ENCODE results near the gene FOXA3. TPM values are rescaled to one million over a fixed set of nuclear protein-coding genes. Genes with fewer than 3 reads are reported as not detected.

FOXA3 gene
- total and polyA plus RNA-seq, 5 experiments from 2014 or later: not detected

DNA sequence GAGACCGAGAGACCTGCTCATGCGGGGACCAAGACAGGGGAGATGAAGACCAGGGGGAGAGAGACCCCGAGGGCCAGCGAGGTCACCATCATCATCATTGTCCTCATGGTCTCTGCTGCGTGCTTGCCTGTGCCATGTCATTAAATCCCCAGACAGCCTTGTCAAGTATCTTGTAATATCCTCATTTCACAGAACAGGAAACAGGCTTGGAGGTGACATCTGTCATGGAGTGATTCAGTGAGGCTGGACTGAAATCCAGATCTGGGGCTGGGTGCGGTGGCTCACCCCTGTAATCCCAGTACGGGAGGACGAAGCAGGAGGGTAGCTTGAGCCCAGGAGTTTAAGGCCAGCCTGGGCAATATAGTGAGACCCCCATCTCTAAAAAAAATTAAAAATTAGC, 56.3 kb downstream of the FOXA3 start:
- ATAC-seq (no peak), DNase-seq (no peak)
- Mint-ChIP-seq H3K4me1 (peaks cover 0 to 2% (median 0%) of the 10 kb centered on the region in 4 donors), H3K27me3 (peaks cover 0 to 14% (median 5%) of the 10 kb centered on the region in 5 donors), H3K27ac (no peak overlapping the region), H3K9me3 (no peaks in the 10 kb centered on the region), H3K36me3 (no peaks in the 10 kb centered on the region), H3K4me3 (no peak overlapping the region)
- POLR2A ChIA-PET: no interaction called here

DNA sequence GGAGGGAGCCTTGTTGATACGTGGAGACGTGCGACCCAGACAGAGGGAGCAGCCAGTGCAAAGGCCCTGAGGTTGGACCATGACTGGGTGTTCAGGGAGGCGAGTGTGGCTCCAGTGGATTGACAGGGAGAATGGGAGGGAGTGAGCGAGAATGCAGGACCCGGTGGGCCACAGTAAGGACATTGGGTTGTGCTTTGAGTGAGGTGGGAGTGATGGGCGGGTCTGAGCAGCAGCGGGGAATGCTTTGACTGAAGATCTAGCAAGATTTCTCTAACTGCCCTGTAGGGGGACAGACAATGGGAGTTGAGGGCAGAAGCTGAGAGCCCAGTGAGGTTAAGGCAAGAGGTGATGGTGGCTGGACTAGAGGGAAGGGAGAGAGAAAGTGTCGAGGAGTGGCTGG, 58.2 kb downstream of the FOXA3 start:
- ATAC-seq (peak in 1 of 2 donors; percentile 42), DNase-seq (no peak)
- no peaks in the 10 kb centered on the region for H3K36me3 Mint-ChIP-seq
- H3K4me1 Mint-ChIP-seq: peaks cover 0 to 5% (median 3%) of the 10 kb centered on the region in 4 donors
- H3K27me3 Mint-ChIP-seq: peaks cover 0 to 11% (median 0%) of the 10 kb centered on the region in 5 donors
- H3K4me3 Mint-ChIP-seq: no peak overlapping the region
- peak overlapping the region in 1 of 10 donors; percentile 63 for H3K27ac Mint-ChIP-seq
- no peaks in the 10 kb centered on the region for H3K9me3 Mint-ChIP-seq
- POLR2A ChIA-PET: no interaction called here

Other genes with a start within 250 kb of the FOXA3 start
- gene EML2, start 224.9 kb upstream of the FOXA3 start, total RNA-seq: 10 to 100 TPM; 52.1 to 56.8 TPM
- gene EML2, start 224.9 kb upstream of the FOXA3 start, polyA plus RNA-seq: 10 to 100 TPM in 2 of 3 donors, 1 to 10 TPM in 1; 8.8 to 17.8 (median 11.5) TPM
- gene GIPR, start 196.1 kb upstream of the FOXA3 start, total RNA-seq: 10 to 100 TPM in 1 of 2 experiments, 1 to 10 TPM in 1; 9.7 to 10.4 TPM
- under 1 TPM in 2 of 3 donors, not detected in 1; 0.38 to 0.61 TPM for gene GIPR, start 196.1 kb upstream of the FOXA3 start, polyA plus RNA-seq
- gene SNRPD2, start 172.4 kb upstream of the FOXA3 start, total RNA-seq: 100 to 1,000 TPM; 395 to 410 TPM
- 1,000 to 10,000 TPM; 1,119 to 1,289 (median 1,220) TPM for gene SNRPD2, start 172.4 kb upstream of the FOXA3 start, polyA plus RNA-seq
- 10 to 100 TPM in 1 of 2 experiments, 1 to 10 TPM in 1; 7.3 to 11.4 TPM for gene QPCTL, start 171.7 kb upstream of the FOXA3 start, total RNA-seq
- gene QPCTL, start 171.7 kb upstream of the FOXA3 start, polyA plus RNA-seq: 1 to 10 TPM in 2 of 3 donors, under 1 TPM in 1; 0.65 to 2.3 (median 1.6) TPM
- 10 to 100 TPM; 35.3 to 42.3 TPM for gene FBXO46, start 133.4 kb upstream of the FOXA3 start, total RNA-seq
- 10 to 100 TPM; 12.4 to 15.2 (median 12.5) TPM for gene FBXO46, start 133.4 kb upstream of the FOXA3 start, polyA plus RNA-seq
- gene MEIOSIN, start 130.9 kb upstream of the FOXA3 start, total RNA-seq: not detected
- gene MEIOSIN, start 130.9 kb upstream of the FOXA3 start, polyA plus RNA-seq: not detected
- gene SIX5, start 95.1 kb upstream of the FOXA3 start, total RNA-seq: 1 to 10 TPM; 1.4 to 1.8 TPM
- under 1 TPM; 0.08 to 0.11 (median 0.09) TPM for gene SIX5, start 95.1 kb upstream of the FOXA3 start, polyA plus RNA-seq
- 10 to 100 TPM; 44.2 to 44.3 TPM for gene DMPK, start 81.8 kb upstream of the FOXA3 start, total RNA-seq
- under 1 TPM; 0.60 to 0.99 (median 0.81) TPM for gene DMPK, start 81.8 kb upstream of the FOXA3 start, polyA plus RNA-seq
- gene DMWD, start 71.5 kb upstream of the FOXA3 start, total RNA-seq: 10 to 100 TPM; 49.5 to 54.1 TPM
- gene DMWD, start 71.5 kb upstream of the FOXA3 start, polyA plus RNA-seq: 10 to 100 TPM in 2 of 3 donors, 1 to 10 TPM in 1; 8.0 to 16.5 (median 11.9) TPM
- gene RSPH6A, start 49.0 kb upstream of the FOXA3 start, total RNA-seq: under 1 TPM; 0.36 to 0.57 TPM
- gene RSPH6A, start 49.0 kb upstream of the FOXA3 start, polyA plus RNA-seq: not detected
- gene SYMPK, start 1.2 kb upstream of the FOXA3 start, total RNA-seq: 10 to 100 TPM; 89.9 to 91.1 TPM
- gene SYMPK, start 1.2 kb upstream of the FOXA3 start, polyA plus RNA-seq: 10 to 100 TPM in 2 of 3 donors, 1 to 10 TPM in 1; 4.4 to 15.4 (median 13.8) TPM
- 10 to 100 TPM; 32.9 to 33.8 TPM for gene IRF2BP1, start 21.8 kb downstream of the FOXA3 start, total RNA-seq
- gene IRF2BP1, start 21.8 kb downstream of the FOXA3 start, polyA plus RNA-seq: 1 to 10 TPM; 7.0 to 9.1 (median 7.6) TPM
- gene MYPOP, start 38.3 kb downstream of the FOXA3 start, total RNA-seq: 10 to 100 TPM; 10.5 to 10.9 TPM
- gene MYPOP, start 38.3 kb downstream of the FOXA3 start, polyA plus RNA-seq: under 1 TPM in 1 of 3 donors, not detected in 2; 0.23 TPM
- gene NANOS2, start 50.5 kb downstream of the FOXA3 start, total RNA-seq: not detected
- gene NANOS2, start 50.5 kb downstream of the FOXA3 start, polyA plus RNA-seq: not detected
- gene NOVA2, start 109.5 kb downstream of the FOXA3 start, total RNA-seq: not detected
- not detected for gene NOVA2, start 109.5 kb downstream of the FOXA3 start, polyA plus RNA-seq
- 10 to 100 TPM; 32.5 to 38.9 TPM for gene CCDC61, start 131.1 kb downstream of the FOXA3 start, total RNA-seq
- gene CCDC61, start 131.1 kb downstream of the FOXA3 start, polyA plus RNA-seq: 10 to 100 TPM in 1 of 3 donors, 1 to 10 TPM in 2; 7.9 to 12.1 (median 8.6) TPM
- not detected for gene PGLYRP1, start 158.7 kb downstream of the FOXA3 start, total RNA-seq
- gene PGLYRP1, start 158.7 kb downstream of the FOXA3 start, polyA plus RNA-seq: not detected
- gene IGFL4, start 176.7 kb downstream of the FOXA3 start, total RNA-seq: not detected
- not detected for gene IGFL4, start 176.7 kb downstream of the FOXA3 start, polyA plus RNA-seq

Data from naive thymus-derived CD8-positive, alpha-beta T cell (primary cell).